ENCODE data around the gene ZNHIT3. TPM values are rescaled to one million over a fixed set of nuclear protein-coding genes. Genes with fewer than 3 reads are reported as not detected.

ZNHIT3 gene
- total RNA-seq, 1 experiment from 2014 or later = 35.5 TPM

- ChIA-PET CTCF (no interaction called here), POLR2A (ENCODE audit: unreplicated experiment) (interaction anchor here (0.6 kb wide), 1 partner anchor 737 kb away, joined by 3 read pairs; no protein-coding TSS in a partner anchor)
- peaks cover 17% of the 10 kb centered on the region; the same call in 1 of the 2 replicates for H3F3A ChIP-seq (ENCODE audit: insufficient read depth, low read depth)
- peaks cover 17% of the 10 kb centered on the region; the same call in 1 of the 2 replicates for H3K36me3 ChIP-seq (ENCODE audit: low read depth)
- no peak overlapping the region for H3K27ac ChIP-seq
- TF ChIP-seq, protein P1, sequence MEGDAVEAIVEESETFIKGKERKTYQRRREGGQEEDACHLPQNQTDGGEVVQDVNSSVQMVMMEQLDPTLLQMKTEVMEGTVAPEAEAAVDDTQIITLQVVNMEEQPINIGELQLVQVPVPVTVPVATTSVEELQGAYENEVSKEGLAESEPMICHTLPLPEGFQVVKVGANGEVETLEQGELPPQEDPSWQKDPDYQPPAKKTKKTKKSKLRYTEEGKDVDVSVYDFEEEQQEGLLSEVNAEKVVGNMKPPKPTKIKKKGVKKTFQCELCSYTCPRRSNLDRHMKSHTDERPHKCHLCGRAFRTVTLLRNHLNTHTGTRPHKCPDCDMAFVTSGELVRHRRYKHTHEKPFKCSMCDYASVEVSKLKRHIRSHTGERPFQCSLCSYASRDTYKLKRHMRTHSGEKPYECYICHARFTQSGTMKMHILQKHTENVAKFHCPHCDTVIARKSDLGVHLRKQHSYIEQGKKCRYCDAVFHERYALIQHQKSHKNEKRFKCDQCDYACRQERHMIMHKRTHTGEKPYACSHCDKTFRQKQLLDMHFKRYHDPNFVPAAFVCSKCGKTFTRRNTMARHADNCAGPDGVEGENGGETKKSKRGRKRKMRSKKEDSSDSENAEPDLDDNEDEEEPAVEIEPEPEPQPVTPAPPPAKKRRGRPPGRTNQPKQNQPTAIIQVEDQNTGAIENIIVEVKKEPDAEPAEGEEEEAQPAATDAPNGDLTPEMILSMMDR (conservative IDR thresholded peaks at IDR 0.05) = no peak
- TF ChIP-seq EZH2 (IDR thresholded peaks at IDR 0.05; ENCODE audit: low read depth) = no peak
- H3K4me3 ChIP-seq = no peak overlapping the region
- no peaks in the 10 kb centered on the region for H3K27me3 ChIP-seq (ENCODE audit: insufficient read depth, low read depth)
- H3K4me2 ChIP-seq = no peak overlapping the region
- H3K4me1 ChIP-seq (replicated peaks; ENCODE audit: insufficient read depth) = no peaks in the 10 kb centered on the region
- H2AFZ ChIP-seq = no peak overlapping the region
- no TSS peak for BruUV-seq (replicated peaks)
- H3K79me2 ChIP-seq (ENCODE audit: low read depth) = no peaks in the 10 kb centered on the region
- no peaks in the 10 kb centered on the region for H3K9me2 ChIP-seq (ENCODE audit: insufficient read depth)
- H3K9me3 ChIP-seq (ENCODE audit: insufficient read depth, low read depth) = no peaks in the 10 kb centered on the region
- peaks cover 3% of the 10 kb centered on the region; the same call in 1 of the 2 replicates for H4K20me1 ChIP-seq (ENCODE audit: insufficient read depth)
- intact Hi-C loops (cut with micrococcal nuclease; ENCODE audit: unreplicated experiment) = no loop called here
- no peak for DNase-seq
Measured at GRCh38 chr17:36498560-36499300, 12.2 kb downstream of the ZNHIT3 start.

GRCh38 chr17:36500745-36501225 is 14.3 kb downstream of the ZNHIT3 start:
- POLR2A ChIA-PET (ENCODE audit: unreplicated experiment) = no interaction called here
- Histone ChIP-seq H4K20me1 (ENCODE audit: insufficient read depth) (no peaks in the 10 kb centered on the region; the same call in 1 of the 2 replicates), H3K4me3 (no peak overlapping the region), H3K36me3 (ENCODE audit: low read depth) (peaks cover 8% of the 10 kb centered on the region; the same call in 1 of the 2 replicates), H3K9me3 (ENCODE audit: insufficient read depth, low read depth) (no peaks in the 10 kb centered on the region), H3K9me2 (ENCODE audit: insufficient read depth) (no peaks in the 10 kb centered on the region), H3K4me1 (replicated peaks; ENCODE audit: insufficient read depth) (no peaks in the 10 kb centered on the region), H3K4me2 (no peak overlapping the region), H3K27ac (no peak overlapping the region), H3F3A (ENCODE audit: insufficient read depth, low read depth) (peaks cover 6% of the 10 kb centered on the region; the same call in 1 of the 2 replicates), H3K79me2 (ENCODE audit: low read depth) (no peaks in the 10 kb centered on the region), H3K27me3 (ENCODE audit: insufficient read depth, low read depth) (no peaks in the 10 kb centered on the region), H2AFZ (no peak overlapping the region)
- intact Hi-C loops (cut with micrococcal nuclease; ENCODE audit: unreplicated experiment) = no loop called here
- BruUV-seq (replicated peaks) = no TSS peak
- DNase-seq = peak in 1 of 2 experiments; percentile 7
- TF ChIP-seq EZH2 (IDR thresholded peaks at IDR 0.05; ENCODE audit: low read depth) = no peak
- TF ChIP-seq, protein P1 (conservative IDR thresholded peaks at IDR 0.05) = no peak
- CTCF ChIA-PET = no interaction called here

DNA sequence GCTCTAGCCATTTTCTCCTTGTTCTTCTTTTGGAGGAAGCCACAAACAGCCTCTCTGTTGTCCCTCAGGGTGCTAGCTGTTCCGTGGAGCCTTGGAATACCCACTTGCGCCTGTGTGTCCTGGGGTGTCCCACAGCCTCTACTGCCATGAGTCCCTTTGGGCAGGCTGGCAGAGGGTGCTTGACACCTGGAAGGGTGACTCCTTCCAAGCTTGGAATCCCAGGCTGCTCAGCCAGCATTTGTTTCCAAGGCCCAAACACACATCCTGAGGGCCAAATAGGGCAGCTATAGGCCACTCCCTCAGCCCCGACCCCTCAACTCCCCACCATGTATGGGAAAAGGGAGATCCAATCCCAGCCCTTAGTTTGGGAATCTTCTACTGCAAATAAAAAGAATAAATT is 14.9 kb downstream of the ZNHIT3 start:
- peaks cover 4% of the 10 kb centered on the region; the same call in 1 of the 2 replicates for H3K36me3 ChIP-seq (ENCODE audit: low read depth)
- H3F3A ChIP-seq (ENCODE audit: insufficient read depth, low read depth) = peaks cover 6% of the 10 kb centered on the region; the same call in 1 of the 2 replicates
- no peaks in the 10 kb centered on the region for H3K27me3 ChIP-seq (ENCODE audit: insufficient read depth, low read depth)
- POLR2A ChIA-PET (ENCODE audit: unreplicated experiment) = no interaction called here
- no peak overlapping the region for H3K4me3 ChIP-seq
- DNase-seq = no peak
- H2AFZ ChIP-seq = no peak overlapping the region
- intact Hi-C loops (cut with micrococcal nuclease; ENCODE audit: unreplicated experiment) = no loop called here
- H3K4me2 ChIP-seq = no peak overlapping the region
- BruUV-seq (replicated peaks) = no TSS peak
- no peak overlapping the region for H3K27ac ChIP-seq
- H3K4me1 ChIP-seq (replicated peaks; ENCODE audit: insufficient read depth) = no peaks in the 10 kb centered on the region
- H4K20me1 ChIP-seq (ENCODE audit: insufficient read depth) = no peaks in the 10 kb centered on the region; the same call in 1 of the 2 replicates
- no peaks in the 10 kb centered on the region for H3K79me2 ChIP-seq (ENCODE audit: low read depth)
- CTCF ChIA-PET = no interaction called here
- no peaks in the 10 kb centered on the region for H3K9me2 ChIP-seq (ENCODE audit: insufficient read depth)
- H3K9me3 ChIP-seq (ENCODE audit: insufficient read depth, low read depth) = no peaks in the 10 kb centered on the region
- TF ChIP-seq, protein P1 (conservative IDR thresholded peaks at IDR 0.05) = no peak
- no peak for TF ChIP-seq EZH2 (IDR thresholded peaks at IDR 0.05; ENCODE audit: low read depth)

Measured in PC-9 (cell line).